ENCODE results near the gene MYH9. TPM values are rescaled to one million over a fixed set of nuclear protein-coding genes. Genes with fewer than 3 reads are reported as not detected.
A peak's percentile ranks its signal among the peaks of the same experiment; 100 is the strongest.

Gene MYH9
- total RNA-seq, 2 experiments from 2014 or later: 901 to 925 TPM

- H3K9me3 Mint-ChIP-seq: no peaks in the 10 kb centered on the region
- Histone ChIP-seq H3K4me3 (ENCODE audit: low read length) (peak overlapping the region; percentile 44), H3K27ac (ENCODE audit: low read depth in 1 of 2, low read length in 2 of 2) (peak overlapping the region; percentile 87 to 92), H3K4me1 (ENCODE audit: insufficient read depth, low read length) (peaks cover 100% of the 10 kb centered on the region), H3K27me3 (ENCODE audit: control insufficient read depth in 1 of 2, insufficient read depth in 2 of 2, low read length in 2 of 2) (no peaks in the 10 kb centered on the region), H3K9me3 (ENCODE audit: control insufficient read depth in 1 of 2, insufficient read depth in 1 of 2, low read length in 2 of 2) (no peaks in the 10 kb centered on the region), H3K36me3 (ENCODE audit: insufficient read depth, low read length) (peaks cover 92% of the 10 kb centered on the region)
- intact Hi-C loops (cut with DNase I, micrococcal nuclease): loop anchor here (1.0 to 5.0 kb wide), 7 partner anchors 21 to 138 kb away; partner anchors contain the start of gene MYH9 (in 1 of the 2)
- peak; percentile 25 for ATAC-seq (ENCODE audit: poor library complexity)
- TF ChIP-seq CTCF (IDR thresholded peaks at IDR 0.05): no peak
- no peaks in the 10 kb centered on the region for H3K27me3 Mint-ChIP-seq
- ChIA-PET POLR2A (interaction anchor here (0.9 to 49.5 kb wide), 19 partner anchors 10 to 197 kb away, joined by 3 to 1847 read pairs (median 7); partner anchors contain the start of genes APOL1, APOL2, EIF3D and FOXRED2), CTCF (interaction anchor here (0.5 to 3.1 kb wide), 13 partner anchors 11 to 139 kb away, joined by 3 to 14 read pairs (median 3); no protein-coding TSS in a partner anchor)
- DNase-seq: peak; percentile 37 to 88 (median 63)
- H3K27ac Mint-ChIP-seq: peak overlapping the region; percentile 93
- peaks cover 100% of the 10 kb centered on the region for H3K4me1 Mint-ChIP-seq (ENCODE audit: low read depth)
- H3K36me3 Mint-ChIP-seq (ENCODE audit: low read depth): peaks cover 98% of the 10 kb centered on the region
- H3K4me3 Mint-ChIP-seq: peak overlapping the region; percentile 90
These were observed 55.7 kb downstream of the MYH9 start for GRCh38 chr22:36331912-36332622.

- peaks cover 98% of the 10 kb centered on the region for H3K36me3 Mint-ChIP-seq (ENCODE audit: low read depth)
- CTCF ChIA-PET: interaction anchor here (0.6 to 3.1 kb wide), 10 partner anchors 26 to 139 kb away, joined by 3 to 14 read pairs (median 5); no protein-coding TSS in a partner anchor
- no peak for TF ChIP-seq CTCF (IDR thresholded peaks at IDR 0.05)
These were observed 56.4 kb downstream of the MYH9 start for GRCh38 chr22:36331306-36331911.

GRCh38 chr22:36330655-36331305, 57.0 kb downstream of the MYH9 start:
- CTCF ChIA-PET: interaction anchor here (1.1 to 3.1 kb wide), 6 partner anchors 27 to 140 kb away, joined by 3 to 14 read pairs (median 5); no protein-coding TSS in a partner anchor
- intact Hi-C loops (cut with DNase I, micrococcal nuclease): loop anchor here (1.0 to 5.0 kb wide), 3 partner anchors 37 to 122 kb away; no protein-coding TSS in a partner anchor

More at GRCh38 chr22:36331306-36331911, 56.4 kb downstream of the MYH9 start:
- no peaks in the 10 kb centered on the region for H3K27me3 Mint-ChIP-seq
- intact Hi-C loops (cut with DNase I, micrococcal nuclease): loop anchor here (1.0 to 5.0 kb wide), 3 partner anchors 36 to 121 kb away; no protein-coding TSS in a partner anchor
- Histone ChIP-seq H3K4me1 (ENCODE audit: insufficient read depth, low read length) (peaks cover 97% of the 10 kb centered on the region), H3K27ac (ENCODE audit: low read depth in 1 of 2, low read length in 2 of 2) (peak overlapping the region; percentile 87 to 92), H3K27me3 (ENCODE audit: control insufficient read depth in 1 of 2, insufficient read depth in 2 of 2, low read length in 2 of 2) (no peaks in the 10 kb centered on the region), H3K36me3 (ENCODE audit: insufficient read depth, low read length) (peaks cover 92% of the 10 kb centered on the region), H3K9me3 (ENCODE audit: control insufficient read depth in 1 of 2, insufficient read depth in 1 of 2, low read length in 2 of 2) (no peaks in the 10 kb centered on the region), H3K4me3 (ENCODE audit: low read length) (peak overlapping the region; percentile 44)
- H3K27ac Mint-ChIP-seq: peak overlapping the region; percentile 93
- peak overlapping the region; percentile 90 for H3K4me3 Mint-ChIP-seq
- peak; percentile 50 for ATAC-seq (ENCODE audit: poor library complexity)
- H3K4me1 Mint-ChIP-seq (ENCODE audit: low read depth): peaks cover 100% of the 10 kb centered on the region
- H3K9me3 Mint-ChIP-seq: no peaks in the 10 kb centered on the region
- peak; percentile 53 to 93 (median 76) for DNase-seq
- POLR2A ChIA-PET: interaction anchor here (0.6 to 49.5 kb wide), 21 partner anchors 10 to 198 kb away, joined by 3 to 1847 read pairs (median 7); partner anchors contain the start of genes APOL1, APOL2, EIF3D and FOXRED2

More at GRCh38 chr22:36330655-36331305, 57.0 kb downstream of the MYH9 start:
- TF ChIP-seq CTCF (IDR thresholded peaks at IDR 0.05): no peak
- POLR2A ChIA-PET: interaction anchor here (0.6 to 49.5 kb wide), 14 partner anchors 9 to 198 kb away, joined by 3 to 1847 read pairs (median 8); partner anchors contain the start of genes APOL1, APOL2, EIF3D and MYH9
- H3K36me3 Mint-ChIP-seq (ENCODE audit: low read depth): peaks cover 98% of the 10 kb centered on the region
- H3K4me3 Mint-ChIP-seq: peak overlapping the region; percentile 90
- peak overlapping the region; percentile 93 for H3K27ac Mint-ChIP-seq
- no peaks in the 10 kb centered on the region for H3K9me3 ChIP-seq (ENCODE audit: control insufficient read depth in 1 of 2, insufficient read depth in 1 of 2, low read length in 2 of 2)
- no peaks in the 10 kb centered on the region for H3K27me3 ChIP-seq (ENCODE audit: control insufficient read depth in 1 of 2, insufficient read depth in 2 of 2, low read length in 2 of 2)
- ATAC-seq (ENCODE audit: poor library complexity) (no peak), DNase-seq (peak in 5 of 14 experiments; percentile 37 to 52 (median 47))
- peak overlapping the region; percentile 87 to 92 for H3K27ac ChIP-seq (ENCODE audit: low read depth in 1 of 2, low read length in 2 of 2)
- H3K36me3 ChIP-seq (ENCODE audit: insufficient read depth, low read length): peaks cover 92% of the 10 kb centered on the region
- no peaks in the 10 kb centered on the region for H3K9me3 Mint-ChIP-seq
- no peaks in the 10 kb centered on the region for H3K27me3 Mint-ChIP-seq
- H3K4me1 Mint-ChIP-seq (ENCODE audit: low read depth): peaks cover 97% of the 10 kb centered on the region
- H3K4me1 ChIP-seq (ENCODE audit: insufficient read depth, low read length): peaks cover 91% of the 10 kb centered on the region
- peak overlapping the region; percentile 44 for H3K4me3 ChIP-seq (ENCODE audit: low read length)
